HG03460 (cell line): ENCODE data around the gene IRF3.
"Not testable (repeated sequence)": the region's sequence is repeated elsewhere in the genome, so short reads cannot be mapped to it uniquely, and the experiment has no call there.

Experiments used
- ATAC-seq: cut with Tn5 transposase; IDR thresholded peaks from one replicate; pipeline ENCODE4 v1.9.1; 2021; ENCODE audit not compliant: unreplicated experiment

Gene IRF3

GRCh38 chr19:49651029-49651819 is 14.4 kb downstream of the IRF3 start:
- ATAC-seq = no peak

GRCh38 chr19:49646586-49646985 is 19.1 kb downstream of the IRF3 start:
- no peak for ATAC-seq

GRCh38 chr19:49645995-49646394 is 19.7 kb downstream of the IRF3 start:
- no peak for ATAC-seq

GRCh38 chr19:49645592-49645991 is 20.1 kb downstream of the IRF3 start:
- ATAC-seq = no peak

- no peak for ATAC-seq
These were observed 22.2 kb downstream of the IRF3 start for GRCh38 chr19:49643466-49643865.

GRCh38 chr19:49642492-49643035 is 23.1 kb downstream of the IRF3 start:
- ATAC-seq = no peak

GRCh38 chr19:49641688-49642491 is 23.8 kb downstream of the IRF3 start, which contains the start of gene SCAF1:
SCAF1 (plus strand) TSS chr19:49642209; CDS start chr19:49645027, 2,818 bp downstream.
- ATAC-seq = peak; percentile 49

- peak; percentile 57 for ATAC-seq
These were observed 25.4 kb downstream of the IRF3 start, which contains the start of gene RRAS for GRCh38 chr19:49640113-49640898. RRAS (minus strand) TSS chr19:49640143; CDS start chr19:49640098, 45 bp downstream.

GRCh38 chr19:49639401-49640112 is 26.1 kb downstream of the IRF3 start:
- no peak for ATAC-seq

GRCh38 chr19:49637821-49638738 is 27.6 kb downstream of the IRF3 start:
- ATAC-seq = no peak

- ATAC-seq = no peak
These were observed 29.3 kb downstream of the IRF3 start for GRCh38 chr19:49636233-49636932.

GRCh38 chr19:49635530-49636232 is 30.0 kb downstream of the IRF3 start:
- ATAC-seq = no peak

- not testable (repeated sequence) for ATAC-seq
These were observed 32.4 kb downstream of the IRF3 start for GRCh38 chr19:49633273-49633672.

GRCh38 chr19:49632576-49632975 is 33.1 kb downstream of the IRF3 start:
- ATAC-seq = no peak

- no peak for ATAC-seq
These were observed 34.0 kb downstream of the IRF3 start for GRCh38 chr19:49631610-49632192.

- ATAC-seq = no peak
These were observed 34.6 kb downstream of the IRF3 start for GRCh38 chr19:49631014-49631588.

- ATAC-seq = no peak
These were observed 36.0 kb downstream of the IRF3 start for GRCh38 chr19:49629659-49630058.
